Activated T-helper 17 cell treated with anti-CD3 and anti-CD28 coated beads, Interleukin-2, amount 50 U/mL, for 72 hours (primary cell): ENCODE results near the gene SLC39A6. TPM values are rescaled to one million over a fixed set of nuclear protein-coding genes. Genes with fewer than 3 reads are reported as not detected.

Experiments used
- ATAC-seq: fragments of 150-1000 bp; cut with Tn5 transposase; replicated peaks from 2 replicates; pipeline ENCODE4 v1.10.0; 2021; ENCODE audit warnings: mild to moderate bottlenecking, moderate library complexity
- H3K27ac Mint-ChIP-seq: one replicate; pipeline ENCODE4 v1.8.0; 2022; ENCODE audit warnings: mixed read lengths
- H3K27me3 Mint-ChIP-seq: one replicate; pipeline ENCODE4 v1.8.0; 2022; ENCODE audit warnings: mixed read lengths
- H3K36me3 Mint-ChIP-seq: one replicate; pipeline ENCODE4 v1.8.0; 2022; ENCODE audit warnings: low read depth, mild to moderate bottlenecking, mixed read lengths
- H3K4me1 Mint-ChIP-seq: one replicate; pipeline ENCODE4 v1.8.0; 2022; ENCODE audit warnings: mixed read lengths
- H3K4me3 Mint-ChIP-seq: one replicate; pipeline ENCODE4 v1.8.0; 2022; ENCODE audit warnings: mild to moderate bottlenecking, mixed read lengths
- H3K9me3 Mint-ChIP-seq: one replicate; pipeline ENCODE4 v1.8.0; 2022; ENCODE audit warnings: mixed read lengths
- total RNA-seq, 2 donors: library from RNA; stranded (reverse); gene quantifications; one replicate each; pipeline ENCODE4 v1.2.3, GENCODE V29; 2022

SLC39A6 gene
- total RNA-seq, 2 donors from 2014 or later: 29.2 to 41.7 TPM

- Mint-ChIP-seq H3K4me1 (peaks cover 19% of the 10 kb centered on the region), H3K4me3 (no peak overlapping the region), H3K36me3 (peaks cover 100% of the 10 kb centered on the region), H3K9me3 (no peaks in the 10 kb centered on the region), H3K27ac (no peak overlapping the region), H3K27me3 (no peaks in the 10 kb centered on the region)
- no peak for ATAC-seq
These were observed 24.6 kb upstream of the SLC39A6 start for GRCh38 chr18:36153771-36154170.

GRCh38 chr18:36153203-36153602 lies 24.1 kb upstream of the SLC39A6 start:
- peak overlapping the region; percentile 7 for H3K27ac Mint-ChIP-seq
- no peaks in the 10 kb centered on the region for H3K9me3 Mint-ChIP-seq
- H3K4me1 Mint-ChIP-seq: peaks cover 15% of the 10 kb centered on the region
- H3K36me3 Mint-ChIP-seq: peaks cover 100% of the 10 kb centered on the region
- no peaks in the 10 kb centered on the region for H3K27me3 Mint-ChIP-seq
- no peak overlapping the region for H3K4me3 Mint-ChIP-seq
- no peak for ATAC-seq

GRCh38 chr18:36152781-36153180 lies 23.6 kb upstream of the SLC39A6 start:
- H3K36me3 Mint-ChIP-seq: peaks cover 100% of the 10 kb centered on the region
- peaks cover 11% of the 10 kb centered on the region for H3K4me1 Mint-ChIP-seq
- H3K4me3 Mint-ChIP-seq: no peak overlapping the region
- H3K9me3 Mint-ChIP-seq: no peaks in the 10 kb centered on the region
- ATAC-seq: no peak
- H3K27me3 Mint-ChIP-seq: no peaks in the 10 kb centered on the region
- H3K27ac Mint-ChIP-seq: peak overlapping the region; percentile 7

- Mint-ChIP-seq H3K36me3 (peaks cover 100% of the 10 kb centered on the region), H3K4me3 (no peak overlapping the region), H3K27ac (peak overlapping the region; percentile 34), H3K9me3 (no peaks in the 10 kb centered on the region), H3K27me3 (no peaks in the 10 kb centered on the region), H3K4me1 (no peaks in the 10 kb centered on the region)
- ATAC-seq: no peak
These were observed 20.6 kb upstream of the SLC39A6 start for GRCh38 chr18:36149514-36150289.

GRCh38 chr18:36143391-36143790 lies 14.3 kb upstream of the SLC39A6 start:
- Mint-ChIP-seq H3K4me1 (no peaks in the 10 kb centered on the region), H3K36me3 (peaks cover 99% of the 10 kb centered on the region), H3K9me3 (no peaks in the 10 kb centered on the region), H3K27me3 (no peaks in the 10 kb centered on the region), H3K4me3 (no peak overlapping the region), H3K27ac (no peak overlapping the region)
- ATAC-seq: no peak

- H3K4me1 Mint-ChIP-seq: no peaks in the 10 kb centered on the region
- no peaks in the 10 kb centered on the region for H3K9me3 Mint-ChIP-seq
- peaks cover 99% of the 10 kb centered on the region for H3K36me3 Mint-ChIP-seq
- no peaks in the 10 kb centered on the region for H3K27me3 Mint-ChIP-seq
- H3K4me3 Mint-ChIP-seq: no peak overlapping the region
- H3K27ac Mint-ChIP-seq: no peak overlapping the region
- peak; percentile 77 for ATAC-seq
These were observed 13.6 kb upstream of the SLC39A6 start for GRCh38 chr18:36142751-36143150.

- peak; percentile 54 for ATAC-seq
- Mint-ChIP-seq H3K4me1 (no peaks in the 10 kb centered on the region), H3K27me3 (no peaks in the 10 kb centered on the region), H3K27ac (no peak overlapping the region), H3K36me3 (peaks cover 99% of the 10 kb centered on the region), H3K4me3 (no peak overlapping the region), H3K9me3 (no peaks in the 10 kb centered on the region)
These were observed 12.4 kb upstream of the SLC39A6 start for GRCh38 chr18:36141576-36141975.

GRCh38 chr18:36139245-36139644 lies 10.1 kb upstream of the SLC39A6 start:
- Mint-ChIP-seq H3K27ac (no peak overlapping the region), H3K9me3 (no peaks in the 10 kb centered on the region), H3K4me3 (no peak overlapping the region), H3K36me3 (peaks cover 99% of the 10 kb centered on the region), H3K4me1 (no peaks in the 10 kb centered on the region), H3K27me3 (no peaks in the 10 kb centered on the region)
- ATAC-seq: no peak

GRCh38 chr18:36135264-36135663 lies 6.1 kb upstream of the SLC39A6 start:
- H3K9me3 Mint-ChIP-seq: no peaks in the 10 kb centered on the region
- peaks cover 88% of the 10 kb centered on the region for H3K36me3 Mint-ChIP-seq

GRCh38 chr18:36132756-36133155 lies 3.6 kb upstream of the SLC39A6 start:
- H3K27ac Mint-ChIP-seq: peak overlapping the region; percentile 0
- H3K4me1 Mint-ChIP-seq: peaks cover 25% of the 10 kb centered on the region
- H3K27me3 Mint-ChIP-seq: no peaks in the 10 kb centered on the region
- no peaks in the 10 kb centered on the region for H3K9me3 Mint-ChIP-seq
- ATAC-seq: no peak
- H3K4me3 Mint-ChIP-seq: peak overlapping the region; percentile 90
- peaks cover 71% of the 10 kb centered on the region for H3K36me3 Mint-ChIP-seq

More at GRCh38 chr18:36135264-36135663, 6.1 kb upstream of the SLC39A6 start:
- Mint-ChIP-seq H3K27me3 (no peaks in the 10 kb centered on the region), H3K4me3 (no peak overlapping the region), H3K4me1 (peaks cover 20% of the 10 kb centered on the region), H3K27ac (no peak overlapping the region)
- ATAC-seq: no peak

GRCh38 chr18:36131692-36132483 lies 2.7 kb upstream of the SLC39A6 start:
- Mint-ChIP-seq H3K27ac (peak overlapping the region; percentile 0), H3K27me3 (no peaks in the 10 kb centered on the region), H3K36me3 (peaks cover 63% of the 10 kb centered on the region), H3K9me3 (no peaks in the 10 kb centered on the region), H3K4me3 (peak overlapping the region; percentile 90), H3K4me1 (peaks cover 31% of the 10 kb centered on the region)
- no peak for ATAC-seq

- peak overlapping the region; percentile 94 for H3K27ac Mint-ChIP-seq
- peaks cover 63% of the 10 kb centered on the region for H3K36me3 Mint-ChIP-seq
- no peaks in the 10 kb centered on the region for H3K9me3 Mint-ChIP-seq
- ATAC-seq: no peak
- no peaks in the 10 kb centered on the region for H3K27me3 Mint-ChIP-seq
- peaks cover 38% of the 10 kb centered on the region for H3K4me1 Mint-ChIP-seq
- H3K4me3 Mint-ChIP-seq: peak overlapping the region; percentile 90
These were observed 1.9 kb upstream of the SLC39A6 start for GRCh38 chr18:36130883-36131653.

GRCh38 chr18:36130039-36130831 lies 1.1 kb upstream of the SLC39A6 start:
- Mint-ChIP-seq H3K27ac (peak overlapping the region; percentile 94), H3K9me3 (no peaks in the 10 kb centered on the region), H3K4me1 (peaks cover 43% of the 10 kb centered on the region), H3K27me3 (no peaks in the 10 kb centered on the region), H3K36me3 (peaks cover 63% of the 10 kb centered on the region), H3K4me3 (peak overlapping the region; percentile 90)
- peak; percentile 22 for ATAC-seq

- Mint-ChIP-seq H3K4me1 (peaks cover 46% of the 10 kb centered on the region), H3K27ac (peak overlapping the region; percentile 94), H3K36me3 (peaks cover 63% of the 10 kb centered on the region), H3K4me3 (peak overlapping the region; percentile 90), H3K27me3 (no peaks in the 10 kb centered on the region), H3K9me3 (no peaks in the 10 kb centered on the region)
- ATAC-seq: peak; percentile 5
These were observed 237 bp downstream of the SLC39A6 start for GRCh38 chr18:36128907-36129299.
